ENCODE measurements around the gene GDI2.

DNA sequence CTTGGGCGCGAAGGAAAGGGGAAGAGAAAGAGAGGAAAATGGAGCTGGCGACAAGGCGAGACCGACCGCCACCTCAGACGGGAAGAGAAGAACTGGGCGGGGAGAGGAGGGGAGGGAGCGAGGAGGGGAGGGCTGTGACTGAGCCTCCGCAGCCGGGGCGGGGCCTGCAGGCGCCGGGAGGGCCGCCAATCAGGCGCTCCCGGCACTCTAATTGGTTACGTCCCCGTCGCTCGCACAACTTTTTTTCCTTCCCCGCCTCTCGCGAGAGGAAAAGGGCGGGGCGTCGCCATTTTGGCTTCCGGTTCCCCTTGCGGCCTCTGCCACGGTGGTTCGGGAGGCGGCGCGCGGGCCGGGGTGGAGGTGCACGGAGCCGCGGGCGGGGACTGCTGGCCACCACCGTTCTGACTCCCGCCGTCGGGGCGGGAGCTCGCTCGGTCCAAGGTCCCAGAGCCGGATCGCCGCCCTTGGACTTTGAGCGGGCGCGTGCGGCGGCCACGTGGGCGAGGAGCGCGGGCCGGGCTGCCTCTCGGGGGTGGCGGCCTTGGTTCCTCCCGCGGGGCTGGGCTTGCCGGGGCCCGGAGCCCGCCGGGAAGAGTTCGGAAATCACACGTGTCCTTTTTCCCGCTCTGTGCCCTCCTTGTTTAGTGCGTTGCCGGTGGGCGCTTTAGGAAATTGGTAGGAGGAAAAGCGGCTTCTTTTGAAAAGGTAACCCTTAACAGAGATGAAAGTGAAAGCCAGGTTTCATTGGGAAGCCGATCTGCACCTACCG, at the start of gene GDI2:
- no peak for TF ChIP-seq EZH2 (IDR thresholded peaks at IDR 0.05; ENCODE audit: borderline replicate concordance, low read length)
- TF ChIP-seq, protein P1, sequence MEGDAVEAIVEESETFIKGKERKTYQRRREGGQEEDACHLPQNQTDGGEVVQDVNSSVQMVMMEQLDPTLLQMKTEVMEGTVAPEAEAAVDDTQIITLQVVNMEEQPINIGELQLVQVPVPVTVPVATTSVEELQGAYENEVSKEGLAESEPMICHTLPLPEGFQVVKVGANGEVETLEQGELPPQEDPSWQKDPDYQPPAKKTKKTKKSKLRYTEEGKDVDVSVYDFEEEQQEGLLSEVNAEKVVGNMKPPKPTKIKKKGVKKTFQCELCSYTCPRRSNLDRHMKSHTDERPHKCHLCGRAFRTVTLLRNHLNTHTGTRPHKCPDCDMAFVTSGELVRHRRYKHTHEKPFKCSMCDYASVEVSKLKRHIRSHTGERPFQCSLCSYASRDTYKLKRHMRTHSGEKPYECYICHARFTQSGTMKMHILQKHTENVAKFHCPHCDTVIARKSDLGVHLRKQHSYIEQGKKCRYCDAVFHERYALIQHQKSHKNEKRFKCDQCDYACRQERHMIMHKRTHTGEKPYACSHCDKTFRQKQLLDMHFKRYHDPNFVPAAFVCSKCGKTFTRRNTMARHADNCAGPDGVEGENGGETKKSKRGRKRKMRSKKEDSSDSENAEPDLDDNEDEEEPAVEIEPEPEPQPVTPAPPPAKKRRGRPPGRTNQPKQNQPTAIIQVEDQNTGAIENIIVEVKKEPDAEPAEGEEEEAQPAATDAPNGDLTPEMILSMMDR (IDR thresholded peaks at IDR 0.05; ENCODE audit: low read length), result no peak
